Measurements from ENCODE around the gene CORO1C.

DNA sequence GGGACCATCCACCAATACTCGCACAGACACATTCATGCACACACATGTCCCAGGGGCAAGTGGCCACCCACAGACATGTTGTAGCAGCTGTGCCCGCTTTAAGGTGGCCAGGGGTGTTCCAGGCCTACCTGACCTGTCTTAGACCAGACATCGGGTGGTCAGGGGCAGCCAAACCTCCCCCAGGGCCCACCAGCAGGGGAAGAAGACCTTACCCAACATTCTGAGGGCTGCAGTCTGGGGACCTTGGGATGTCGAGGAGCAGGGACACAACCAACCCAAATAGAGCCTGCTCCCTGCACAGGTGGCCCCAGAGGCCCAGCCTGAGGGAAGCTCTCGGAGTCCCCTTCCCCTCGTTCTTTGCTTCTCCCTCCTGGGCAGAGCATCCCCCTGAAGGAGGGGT is 131.8 kb downstream of the CORO1C start:
- TF ChIP-seq, protein P1, sequence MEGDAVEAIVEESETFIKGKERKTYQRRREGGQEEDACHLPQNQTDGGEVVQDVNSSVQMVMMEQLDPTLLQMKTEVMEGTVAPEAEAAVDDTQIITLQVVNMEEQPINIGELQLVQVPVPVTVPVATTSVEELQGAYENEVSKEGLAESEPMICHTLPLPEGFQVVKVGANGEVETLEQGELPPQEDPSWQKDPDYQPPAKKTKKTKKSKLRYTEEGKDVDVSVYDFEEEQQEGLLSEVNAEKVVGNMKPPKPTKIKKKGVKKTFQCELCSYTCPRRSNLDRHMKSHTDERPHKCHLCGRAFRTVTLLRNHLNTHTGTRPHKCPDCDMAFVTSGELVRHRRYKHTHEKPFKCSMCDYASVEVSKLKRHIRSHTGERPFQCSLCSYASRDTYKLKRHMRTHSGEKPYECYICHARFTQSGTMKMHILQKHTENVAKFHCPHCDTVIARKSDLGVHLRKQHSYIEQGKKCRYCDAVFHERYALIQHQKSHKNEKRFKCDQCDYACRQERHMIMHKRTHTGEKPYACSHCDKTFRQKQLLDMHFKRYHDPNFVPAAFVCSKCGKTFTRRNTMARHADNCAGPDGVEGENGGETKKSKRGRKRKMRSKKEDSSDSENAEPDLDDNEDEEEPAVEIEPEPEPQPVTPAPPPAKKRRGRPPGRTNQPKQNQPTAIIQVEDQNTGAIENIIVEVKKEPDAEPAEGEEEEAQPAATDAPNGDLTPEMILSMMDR (IDR thresholded peaks at IDR 0.05): no peak
- TF ChIP-seq POLR2A (IDR thresholded peaks at IDR 0.05): no peak
